Mesenchymal stem cell (in vitro differentiated cells and primary cell): ENCODE measurements around the gene CRKL.

ENCODE experiments used
- DNase-seq: peaks from one replicate; pipeline ENCODE4 v3.0.0-alpha.2; 2013
- H2AFZ ChIP-seq: one replicate; pipeline ENCODE4 v1.6.1; 2013; ENCODE audit warnings: low read depth, mild to moderate bottlenecking, control low read depth, inconsistent platforms, low read length, moderate library complexity
- H2AK5ac ChIP-seq: 2 replicates; pipeline ENCODE4 v1.6.1; 2013; ENCODE audit warnings: low read length, moderate library complexity, mild to moderate bottlenecking, inconsistent platforms; ENCODE audit not compliant: severe bottlenecking
- H2BK120ac ChIP-seq: one replicate; pipeline ENCODE4 v1.6.1; 2013; ENCODE audit warnings: low read depth, mild to moderate bottlenecking, inconsistent platforms, low read length, moderate library complexity
- H2BK12ac ChIP-seq, 2 experiments: one replicate each; pipeline ENCODE4 v1.6.1; 2013; ENCODE audit warnings: inconsistent platforms in 2 of 2, low read length in 2 of 2, mild to moderate bottlenecking in 2 of 2, moderate library complexity in 2 of 2, control low read depth in 1 of 2
- H2BK15ac ChIP-seq: one replicate; pipeline ENCODE4 v1.6.1; 2013; ENCODE audit warnings: mild to moderate bottlenecking, low read depth, inconsistent platforms; ENCODE audit not compliant: poor library complexity, severe bottlenecking
- H2BK5ac ChIP-seq: 2 replicates; pipeline ENCODE4 v1.6.1; 2013; ENCODE audit warnings: low read depth, mild to moderate bottlenecking, low read length, control low read depth, inconsistent platforms; ENCODE audit not compliant: poor library complexity, severe bottlenecking
- H3K14ac ChIP-seq, 2 experiments: one replicate each; pipeline ENCODE4 v1.6.1; 2013; ENCODE audit warnings: inconsistent platforms in 2 of 2, low read length in 2 of 2, control low read depth in 1 of 2, mild to moderate bottlenecking in 1 of 2, moderate library complexity in 1 of 2
- H3K18ac ChIP-seq, 2 experiments: one replicate each; pipeline ENCODE4 v1.6.1; 2013; ENCODE audit warnings: inconsistent platforms in 2 of 2, low read length in 2 of 2, control low read depth in 1 of 2, low read depth in 1 of 2, mild to moderate bottlenecking in 1 of 2
- H3K23ac ChIP-seq, 2 experiments: one replicate each; pipeline ENCODE4 v1.6.1; 2013; ENCODE audit warnings: inconsistent platforms in 2 of 2, low read length in 2 of 2, mild to moderate bottlenecking in 2 of 2, moderate library complexity in 2 of 2, control low read depth in 1 of 2
- H3K27ac ChIP-seq: 2 replicates; pipeline ENCODE4 v1.5.1; 2013; ENCODE audit warnings: mild to moderate bottlenecking, moderate library complexity, low read length, control low read depth, inconsistent platforms; ENCODE audit not compliant: poor library complexity, severe bottlenecking
- H3K27me3 ChIP-seq, 2 experiments: 2 replicates each; pipeline versions ENCODE4 v1.6.1 to v1.7.0; 2013; ENCODE audit warnings: low read length in 2 of 2, mild to moderate bottlenecking in 2 of 2, moderate library complexity in 2 of 2, control low read depth in 1 of 2, inconsistent platforms in 1 of 2; ENCODE audit not compliant: control insufficient read depth in 1 of 2, insufficient read depth in 1 of 2
- H3K36me3 ChIP-seq, 2 experiments: 2 replicates each; pipeline versions ENCODE4 v1.6.1 to v1.7.0; 2013; ENCODE audit warnings: low read length in 2 of 2, control low read depth in 1 of 2, inconsistent platforms in 1 of 2, low read depth in 1 of 2, mild to moderate bottlenecking in 1 of 2; ENCODE audit not compliant: insufficient read depth in 2 of 2, control insufficient read depth in 1 of 2
- H3K4ac ChIP-seq, 2 experiments: one replicate each; pipeline ENCODE4 v1.6.1; 2013; ENCODE audit warnings: inconsistent platforms in 2 of 2, low read length in 2 of 2, mild to moderate bottlenecking in 2 of 2, moderate library complexity in 2 of 2, control low read depth in 1 of 2, low read depth in 1 of 2
- H3K4me1 ChIP-seq: 2 replicates; pipeline ENCODE4 v1.6.1; 2013; ENCODE audit warnings: low read depth, low read length, control low read depth; ENCODE audit not compliant: control insufficient read depth, insufficient read depth
- H3K4me2 ChIP-seq: 2 replicates; pipeline ENCODE4 v1.6.1; 2013; ENCODE audit warnings: low read length, mild to moderate bottlenecking, inconsistent platforms; ENCODE audit not compliant: poor library complexity, severe bottlenecking
- H3K4me3 ChIP-seq, 2 experiments: 2 replicates each; pipeline versions ENCODE4 v1.5.1 to v1.7.0; 2013; ENCODE audit warnings: low read length in 2 of 2, mild to moderate bottlenecking in 2 of 2, control low read depth in 1 of 2, low read depth in 1 of 2; ENCODE audit not compliant: insufficient read depth in 1 of 2
- H3K79me1 ChIP-seq: replicated peaks from 2 replicates; pipeline ENCODE4 v1.6.1; 2013; ENCODE audit warnings: mild to moderate bottlenecking, control low read depth, low read length, inconsistent platforms; ENCODE audit not compliant: poor library complexity, severe bottlenecking
- H3K9ac ChIP-seq: 2 replicates; pipeline ENCODE4 v1.7.0; 2013; ENCODE audit warnings: mild to moderate bottlenecking, low read length, moderate library complexity
- H3K9me3 ChIP-seq: 2 replicates; pipeline ENCODE4 v1.7.0; 2013; ENCODE audit warnings: mild to moderate bottlenecking, low read length; ENCODE audit not compliant: control insufficient read depth
- H4K8ac ChIP-seq: one replicate; pipeline ENCODE4 v1.6.1; 2013; ENCODE audit warnings: inconsistent platforms, mild to moderate bottlenecking, low read length, moderate library complexity
- H4K91ac ChIP-seq: one replicate; pipeline ENCODE4 v1.6.1; 2013; ENCODE audit warnings: mild to moderate bottlenecking, low read length, inconsistent platforms
- WGBS: methylation state at CpG from one replicate; pipeline ENCODE4 v1.1.7; 2013; ENCODE audit warnings: mixed read lengths; 5-methylcytosine and 5-hydroxymethylcytosine counted together

The CRKL gene

DNA sequence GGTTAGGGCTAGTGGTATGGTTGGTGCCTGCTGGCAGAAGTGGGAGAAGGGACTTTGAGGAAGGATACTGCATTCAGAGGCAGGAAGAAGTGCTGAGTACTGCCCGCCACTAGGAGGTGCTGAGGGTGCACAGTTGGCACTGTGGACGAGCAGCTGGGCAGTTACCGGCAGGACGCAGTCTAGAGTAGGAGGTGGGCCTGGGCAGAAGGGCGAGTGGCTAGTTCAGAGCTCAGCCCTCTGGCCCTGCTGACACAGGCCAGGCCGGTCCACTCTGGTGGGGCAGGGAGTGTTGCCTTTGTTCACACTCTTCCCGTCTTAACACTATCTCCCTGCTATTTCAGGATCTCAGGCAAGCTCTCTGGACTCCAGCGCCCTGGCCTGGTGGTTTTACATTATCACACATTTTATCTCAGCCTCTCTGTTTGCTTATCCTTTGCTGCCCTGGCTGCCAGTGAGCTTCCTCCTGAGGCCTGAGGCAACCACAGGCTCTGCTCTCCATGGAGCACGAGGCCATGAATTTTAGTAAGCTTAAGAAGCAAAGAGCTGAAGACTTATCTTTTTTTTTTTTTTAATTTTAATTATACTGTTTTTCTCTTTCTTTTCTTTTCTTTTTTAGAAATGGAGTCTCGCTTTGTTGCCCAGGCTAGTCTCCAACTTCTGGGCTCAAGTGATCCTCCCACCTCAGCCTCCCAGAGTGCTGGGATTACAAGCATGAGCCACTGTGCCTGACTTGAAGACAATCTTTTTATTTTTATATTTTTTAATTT is 31.5 kb upstream of the CRKL start:
- no peaks in the 10 kb centered on the region for H3K27me3 ChIP-seq
- H3K18ac ChIP-seq, result peak overlapping the region in 1 of 2 experiments; percentile 28
- H3K14ac ChIP-seq, result peak overlapping the region in 1 of 2 experiments; percentile 26
- peaks cover 40 to 68% of the 10 kb centered on the region in 2 experiments for H3K36me3 ChIP-seq
- H2BK120ac ChIP-seq, result no peak overlapping the region
- no peaks in the 10 kb centered on the region for H3K9me3 ChIP-seq
- H3K4me2 ChIP-seq, result no peak overlapping the region
- H2BK12ac ChIP-seq, result peak overlapping the region in 1 of 2 experiments; percentile 96
- H3K27ac ChIP-seq, result peak overlapping the region; percentile 24
- peak overlapping the region; percentile 66 for H2AFZ ChIP-seq
- peak; percentile 89 for DNase-seq
- no peak overlapping the region for H2AK5ac ChIP-seq
- 20% methylated on average over 10 of the region's 10 CpGs for WGBS
- H3K4ac ChIP-seq, result peak overlapping the region in 1 of 2 experiments; percentile 4
- H4K91ac ChIP-seq, result peak overlapping the region; percentile 70
- H3K4me1 ChIP-seq, result peaks cover 6% of the 10 kb centered on the region
- H3K9ac ChIP-seq, result peak overlapping the region; percentile 42
- H2BK5ac ChIP-seq, result no peak overlapping the region
- H3K4me3 ChIP-seq, result no peak overlapping the region
- H3K23ac ChIP-seq, result no peak overlapping the region
- H3K79me1 ChIP-seq, result peaks cover 4% of the 10 kb centered on the region
- peak overlapping the region; percentile 78 for H4K8ac ChIP-seq
- H2BK15ac ChIP-seq, result no peak overlapping the region

DNA sequence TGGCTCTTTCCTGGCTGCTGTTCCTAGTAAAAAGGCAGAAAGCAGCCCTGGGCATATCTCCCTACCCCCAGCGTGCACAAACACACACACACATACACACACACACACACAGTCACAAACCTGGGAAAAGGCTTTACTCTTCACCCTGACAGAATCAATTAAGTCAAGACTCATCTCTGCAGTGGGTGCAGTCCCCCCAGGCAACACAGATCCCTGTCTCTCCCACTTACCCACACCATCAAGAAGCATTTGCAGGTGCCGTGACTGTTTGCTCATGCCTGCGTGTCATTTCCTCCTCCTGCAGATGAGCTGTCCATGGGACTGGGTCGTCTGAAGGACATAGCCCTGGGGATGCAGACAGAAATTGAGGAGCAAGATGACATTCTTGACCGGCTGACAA is 29.8 kb upstream of the CRKL start:
- Histone ChIP-seq H3K79me1 (peaks cover 4% of the 10 kb centered on the region), H3K23ac (no peak overlapping the region), H3K4me1 (peaks cover 2% of the 10 kb centered on the region), H3K36me3 (peaks cover 26 to 51% of the 10 kb centered on the region in 2 experiments), H4K8ac (peak overlapping the region; percentile 12), H4K91ac (no peak overlapping the region), H2AFZ (no peak overlapping the region), H3K9me3 (no peaks in the 10 kb centered on the region), H2BK120ac (no peak overlapping the region), H2BK12ac (no peak overlapping the region), H2BK5ac (no peak overlapping the region), H3K4ac (no peak overlapping the region), H2BK15ac (no peak overlapping the region), H3K4me2 (no peak overlapping the region), H2AK5ac (no peak overlapping the region), H3K14ac (no peak overlapping the region), H3K18ac (no peak overlapping the region), H3K4me3 (no peak overlapping the region), H3K27me3 (no peaks in the 10 kb centered on the region), H3K9ac (no peak overlapping the region), H3K27ac (no peak overlapping the region)
- 71% methylated on average over 5 of the region's 5 CpGs for WGBS
- DNase-seq, result no peak

DNA sequence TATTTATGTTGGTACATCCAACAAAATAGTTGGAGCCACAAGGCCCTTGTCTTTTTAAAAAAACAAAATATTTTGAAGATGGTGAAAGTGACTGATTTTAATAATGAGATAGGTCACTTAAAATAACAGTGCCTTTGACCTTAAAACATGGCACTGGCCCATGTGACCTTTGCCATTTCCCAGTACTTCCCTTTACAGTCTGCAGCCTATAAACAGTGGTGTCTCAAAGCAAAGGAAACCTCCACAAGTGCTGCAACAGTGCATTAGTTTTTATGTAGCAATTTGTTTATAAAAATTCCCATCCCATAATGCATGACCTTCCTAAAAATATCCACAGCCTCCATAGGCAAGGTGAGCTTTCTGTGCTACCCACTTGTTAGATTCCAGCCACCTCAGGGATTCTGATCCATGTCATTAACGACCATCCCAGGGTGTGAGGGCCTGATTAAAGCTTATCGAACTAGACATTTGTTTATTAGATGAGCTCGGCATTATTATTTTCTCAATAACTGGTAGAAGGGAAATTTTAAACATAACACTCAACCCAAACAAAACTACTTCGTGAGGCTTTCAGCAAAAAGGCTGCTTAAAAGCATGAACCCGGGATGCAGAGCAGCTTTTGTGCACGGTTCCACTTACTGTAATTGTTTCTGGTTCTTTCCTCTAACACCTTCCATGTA is 28.0 kb upstream of the CRKL start:
- H4K8ac ChIP-seq, result no peak overlapping the region
- H3K4me3 ChIP-seq, result no peak overlapping the region
- H3K23ac ChIP-seq, result no peak overlapping the region
- no peak overlapping the region for H2AK5ac ChIP-seq
- H3K18ac ChIP-seq, result no peak overlapping the region
- no peak overlapping the region for H3K27ac ChIP-seq
- H3K9me3 ChIP-seq, result no peaks in the 10 kb centered on the region
- no peak overlapping the region for H2BK5ac ChIP-seq
- no peaks in the 10 kb centered on the region for H3K27me3 ChIP-seq
- WGBS, result 97% methylated on average over 5 of the region's 6 CpGs
- peaks cover 2% of the 10 kb centered on the region for H3K4me1 ChIP-seq
- no peak overlapping the region for H3K14ac ChIP-seq
- no peak overlapping the region for H4K91ac ChIP-seq
- no peak overlapping the region for H2AFZ ChIP-seq
- H2BK120ac ChIP-seq, result no peak overlapping the region
- no peak overlapping the region for H3K4me2 ChIP-seq
- H3K79me1 ChIP-seq, result no peaks in the 10 kb centered on the region
- no peak overlapping the region for H2BK12ac ChIP-seq
- H2BK15ac ChIP-seq, result no peak overlapping the region
- H3K4ac ChIP-seq, result no peak overlapping the region
- H3K36me3 ChIP-seq, result peaks cover 14 to 36% of the 10 kb centered on the region in 2 experiments
- no peak for DNase-seq
- no peak overlapping the region for H3K9ac ChIP-seq

DNA sequence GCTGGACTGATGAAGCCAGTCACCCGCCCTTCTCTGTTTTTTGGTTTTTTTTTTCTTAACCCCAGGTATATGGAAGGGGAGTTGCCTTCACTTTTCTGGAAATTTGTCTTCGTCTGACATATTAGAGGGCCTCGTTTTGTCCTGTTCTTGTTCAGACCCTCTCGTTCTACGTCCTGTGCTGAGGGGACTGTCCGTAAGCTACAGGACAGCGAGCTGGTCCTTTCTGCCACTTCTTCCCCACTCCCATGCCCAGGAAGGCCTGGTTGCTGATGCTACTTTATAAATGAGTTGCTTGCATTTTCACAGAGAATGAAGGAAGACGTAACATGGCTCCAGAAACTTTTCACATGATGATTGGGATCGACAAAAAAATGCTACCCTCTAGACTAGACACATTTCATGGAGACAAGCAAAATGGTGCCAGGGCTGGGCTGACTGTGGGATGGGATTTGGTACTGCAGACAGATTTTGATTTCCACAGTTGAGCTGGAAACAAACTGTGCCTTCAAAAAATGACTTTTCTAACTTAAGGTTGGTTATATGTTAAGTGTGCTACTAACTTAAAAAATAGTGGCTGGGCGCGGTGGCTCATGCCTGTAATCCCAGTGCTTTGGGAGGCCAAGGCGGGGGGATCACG is 27.2 kb upstream of the CRKL start:
- no peak overlapping the region for H3K4ac ChIP-seq
- no peak overlapping the region for H3K18ac ChIP-seq

More for the DNA sequence above, 27.2 kb upstream of the CRKL start:
- Histone ChIP-seq H3K4me3 (no peak overlapping the region), H4K8ac (no peak overlapping the region), H2BK120ac (no peak overlapping the region), H3K36me3 (peaks cover 11 to 32% of the 10 kb centered on the region in 2 experiments), H2BK15ac (no peak overlapping the region), H3K14ac (no peak overlapping the region), H2AK5ac (no peak overlapping the region), H3K4me2 (no peak overlapping the region), H2BK5ac (no peak overlapping the region), H3K23ac (no peak overlapping the region), H3K9me3 (no peaks in the 10 kb centered on the region), H3K27ac (no peak overlapping the region), H4K91ac (no peak overlapping the region), H3K9ac (no peak overlapping the region), H2BK12ac (no peak overlapping the region), H3K4me1 (peaks cover 2% of the 10 kb centered on the region), H2AFZ (no peak overlapping the region), H3K27me3 (no peaks in the 10 kb centered on the region), H3K79me1 (no peaks in the 10 kb centered on the region)
- DNase-seq, result no peak
- WGBS, result 96% methylated on average over 13 of the region's 13 CpGs
